SH-SY5Y (cell line): ENCODE results near the gene LRRC53.

ENCODE experiments used
- GATA2 ChIP-seq: IDR thresholded peaks from 2 replicates; pipeline ENCODE4 v1.6.1; 2011; ENCODE audit warnings: mild to moderate bottlenecking, low read depth, low read length
- GATA3 ChIP-seq: IDR thresholded peaks from 2 replicates; pipeline ENCODE4 v1.6.1; 2011; ENCODE audit warnings: low read depth, mild to moderate bottlenecking, low read length, moderate library complexity

- TF ChIP-seq GATA2 (no peak), GATA3 (no peak)
These were observed 60.4 kb downstream of the LRRC53 start for GRCh38 chr1:74452035-74452434.
